H1 (cell line): ENCODE measurements around the gene BTBD9. TPM values are rescaled to one million over a fixed set of nuclear protein-coding genes. Genes with fewer than 3 reads are reported as not detected.

Experiments used
- CTCF ChIA-PET: fragments of 300-600 bp; sonication (Branson Sonifier 250); formaldehyde crosslinking; loops from one replicate; lab custom pipeline; 2021; ENCODE audit not compliant: partially characterized antibody; lab: Charles Lee
- POLR2A ChIA-PET: fragments of 300-600 bp; sonication (Branson Sonifier 250); formaldehyde crosslinking; loops from one replicate; lab custom pipeline; 2021; ENCODE audit warnings: inconsistent platforms; ENCODE audit not compliant: partially characterized antibody; lab: Charles Lee
- DNase-seq, 2 experiments: peaks; one replicate each; pipeline versions ENCODE4 v3.0.0 to v3.0.0-alpha.2; 2010 to 2022; ENCODE audit warnings: low spot score in 2 of 2, low read depth in 1 of 2, mixed read lengths in 1 of 2
- FAIRE-seq: peaks from 2 replicates; lab custom pipeline; 2011; peaks lifted over from hg19 to GRCh38; lab: Jason Lieb, UNC
- H2AFZ ChIP-seq: 2 replicates; pipeline ENCODE4 v1.8.1; 2012; ENCODE audit warnings: low read length, inconsistent platforms
- H2AK5ac ChIP-seq: 2 replicates; pipeline ENCODE4 v1.6.1; 2013; ENCODE audit warnings: low read depth, low read length
- H2BK120ac ChIP-seq: replicated peaks from 2 replicates; pipeline ENCODE3; 2013; ENCODE audit warnings: low read depth, low read length, inconsistent platforms
- H2BK12ac ChIP-seq: 2 replicates; pipeline ENCODE4 v1.6.1; 2013; ENCODE audit warnings: low read depth, low read length
- H2BK15ac ChIP-seq: 2 replicates; pipeline ENCODE4 v1.6.1; 2013; ENCODE audit warnings: low read length
- H2BK20ac ChIP-seq: 2 replicates; pipeline ENCODE4 v1.6.1; 2013; ENCODE audit warnings: low read length
- H2BK5ac ChIP-seq: 2 replicates; pipeline ENCODE4 v1.6.1; 2013; ENCODE audit warnings: low read depth, low read length
- H3K14ac ChIP-seq: 2 replicates; pipeline ENCODE4 v1.6.1; 2013; ENCODE audit warnings: inconsistent platforms; ENCODE audit not compliant: insufficient read length
- H3K18ac ChIP-seq: 2 replicates; pipeline ENCODE4 v1.6.1; 2013; ENCODE audit warnings: low read length; ENCODE audit errors: extremely low read depth
- H3K23ac ChIP-seq: 2 replicates; pipeline ENCODE4 v1.6.1; 2013; ENCODE audit warnings: inconsistent platforms; ENCODE audit not compliant: insufficient read length
- H3K23me2 ChIP-seq: 2 replicates; pipeline ENCODE4 v1.6.1; 2013; ENCODE audit warnings: low read depth, low read length
- H3K27ac ChIP-seq: 2 replicates; pipeline ENCODE4 v1.6.1; 2011; ENCODE audit warnings: low read depth, low read length, inconsistent platforms
- H3K27me3 ChIP-seq, 4 experiments: replicated peaks in 1 of 4; 1 replicate in 1 of 4; 2 replicates in 3 of 4; pipeline versions ENCODE4 v1.6.1 to v1.8.1; 2011 to 2013; ENCODE audit warnings: low read length in 3 of 4, mild to moderate bottlenecking in 3 of 4, inconsistent platforms in 2 of 4, mixed read lengths in 2 of 4, moderate library complexity in 1 of 4; ENCODE audit not compliant: control insufficient read depth in 3 of 4, insufficient read depth in 3 of 4; ENCODE audit errors: extremely low read depth in 1 of 4
- H3K36me3 ChIP-seq, 4 experiments: 2 replicates each; pipeline versions ENCODE4 v1.6.1 to v1.8.1; 2011 to 2013; ENCODE audit warnings: mild to moderate bottlenecking in 4 of 4, low read length in 3 of 4, moderate library complexity in 2 of 4, control low read depth in 1 of 4, inconsistent platforms in 1 of 4; ENCODE audit not compliant: insufficient read depth in 4 of 4, control insufficient read depth in 2 of 4
- H3K4ac ChIP-seq: replicated peaks from 2 replicates; pipeline ENCODE3; 2013; ENCODE audit warnings: low read length, low read depth, mixed read lengths, inconsistent platforms; ENCODE audit not compliant: insufficient read length
- H3K4me1 ChIP-seq, 4 experiments: replicated peaks in 1 of 4; 1 replicate in 1 of 4; 2 replicates in 3 of 4; pipeline versions ENCODE4 v1.6.1 to v1.8.1; 2011 to 2013; ENCODE audit warnings: low read length in 3 of 4, inconsistent platforms in 2 of 4, mixed read lengths in 1 of 4; ENCODE audit not compliant: insufficient read depth in 4 of 4, control insufficient read depth in 3 of 4
- H3K4me2 ChIP-seq, 2 experiments: 2 replicates each; pipeline versions ENCODE4 v1.6.1 to v1.8.1; 2011 to 2013; ENCODE audit warnings: low read depth in 2 of 2, low read length in 2 of 2, control low read depth in 1 of 2, inconsistent platforms in 1 of 2, mild to moderate bottlenecking in 1 of 2; ENCODE audit not compliant: insufficient read depth in 1 of 2
- H3K4me3 ChIP-seq, 4 experiments: fragments of 200-600, 300-600 bp in 1 of 4; sonication (generic), shearing (Covaris generic), sonication (Bioruptor Twin) in 1 of 4; 2 replicates each; pipeline versions ENCODE4 v1.5.1 to v1.8.1; 2011 to 2016; ENCODE audit warnings: low read length in 4 of 4, low read depth in 3 of 4, control low read depth in 2 of 4, inconsistent platforms in 2 of 4, mild to moderate bottlenecking in 2 of 4, mixed read lengths in 1 of 4, moderate library complexity in 1 of 4; ENCODE audit not compliant: insufficient read depth in 2 of 4; ENCODE audit errors: extremely low read depth in 1 of 4
- H3K56ac ChIP-seq: replicated peaks from 2 replicates; pipeline ENCODE3; 2013; ENCODE audit warnings: low read depth, mild to moderate bottlenecking, mixed read lengths, low read length, inconsistent platforms; ENCODE audit not compliant: insufficient read length
- H3K79me1 ChIP-seq: 2 replicates; pipeline ENCODE4 v1.6.1; 2013; ENCODE audit warnings: low read depth, low read length, control low read depth
- H3K79me2 ChIP-seq, 2 experiments: 2 replicates each; pipeline versions ENCODE4 v1.6.1 to v1.8.1; 2012 to 2013; ENCODE audit warnings: low read length in 2 of 2, mild to moderate bottlenecking in 2 of 2, inconsistent platforms in 1 of 2; ENCODE audit not compliant: insufficient read depth in 2 of 2, control insufficient read depth in 1 of 2
- H3K9ac ChIP-seq, 4 experiments: replicated peaks in 1 of 4; 1 replicate in 1 of 4; 2 replicates in 3 of 4; pipeline versions ENCODE4 v1.6.1 to v1.8.1; 2011 to 2013; ENCODE audit warnings: low read depth in 3 of 4, low read length in 3 of 4, control low read depth in 2 of 4, mild to moderate bottlenecking in 2 of 4, moderate library complexity in 2 of 4, inconsistent platforms in 1 of 4; ENCODE audit errors: extremely low read depth in 1 of 4
- H3K9me3 ChIP-seq, 2 experiments: 2 replicates each; pipeline versions ENCODE4 v1.6.1 to v1.8.1; 2012 to 2013; ENCODE audit warnings: mild to moderate bottlenecking in 2 of 2, moderate library complexity in 2 of 2, control low read depth in 1 of 2, inconsistent platforms in 1 of 2, low read depth in 1 of 2, low read length in 1 of 2, mixed read lengths in 1 of 2; ENCODE audit not compliant: insufficient read depth in 2 of 2
- H4K20me1 ChIP-seq, 2 experiments: replicated peaks in 1 of 2; 2 replicates each; pipeline versions ENCODE3 to v1.8.1; 2011 to 2013; ENCODE audit warnings: inconsistent platforms in 2 of 2, low read length in 2 of 2, mild to moderate bottlenecking in 1 of 2; ENCODE audit not compliant: insufficient read depth in 2 of 2, control insufficient read depth in 1 of 2
- H4K5ac ChIP-seq: 2 replicates; pipeline ENCODE4 v1.6.1; 2013; ENCODE audit warnings: low read length, low read depth, mixed read lengths, inconsistent platforms; ENCODE audit not compliant: insufficient read length
- H4K8ac ChIP-seq: 2 replicates; pipeline ENCODE4 v1.8.0; 2013; ENCODE audit warnings: mild to moderate bottlenecking, moderate library complexity, low read length, inconsistent platforms; ENCODE audit not compliant: insufficient read depth; ENCODE audit errors: extremely low read depth
- H4K91ac ChIP-seq: replicated peaks from 2 replicates; pipeline ENCODE3; 2013; ENCODE audit warnings: low read length, mixed read lengths, inconsistent platforms; ENCODE audit not compliant: insufficient read length
- HDAC6 ChIP-seq: IDR thresholded peaks from one replicate; pipeline ENCODE4 v1.7.1; 2012; ENCODE audit warnings: low read depth, mild to moderate bottlenecking, inconsistent platforms, low read length, moderate library complexity
- KDM4A ChIP-seq: IDR thresholded peaks from one replicate; pipeline ENCODE4 v1.7.1; 2012; ENCODE audit warnings: low read depth, mild to moderate bottlenecking, moderate library complexity, low read length, inconsistent platforms; ENCODE audit not compliant: severe bottlenecking
- POLR2A ChIP-seq, 2 experiments: IDR thresholded peaks; 1 replicate in 1 of 2; 2 replicates in 1 of 2; pipeline ENCODE4 v1.6.1; 2011; ENCODE audit warnings: low read depth in 2 of 2, low read length in 2 of 2, mild to moderate bottlenecking in 2 of 2; ENCODE audit errors: control extremely low read depth in 1 of 2
- SP2 ChIP-seq: IDR thresholded peaks from 2 replicates; pipeline ENCODE4 v1.6.1; 2012; ENCODE audit warnings: mild to moderate bottlenecking, low read length, inconsistent platforms
- YY1 ChIP-seq: IDR thresholded peaks from 2 replicates; pipeline ENCODE4 v1.6.1; 2011; ENCODE audit warnings: low read depth, mild to moderate bottlenecking, low read length
- WGBS, 2 experiments: shearing (Covaris generic) in 1 of 2; methylation state at CpG; one replicate each; pipeline versions ENCODE4 v1.1.6 to v1.1.7; 2013 to 2015; ENCODE audit warnings: low lambda C conversion rate in 2 of 2, mixed read lengths in 2 of 2, inconsistent platforms in 1 of 2, low coverage in 1 of 2, missing lambda C conversion rate in 1 of 2; ENCODE audit not compliant: insufficient replicate concordance in 2 of 2, insufficient coverage in 1 of 2, insufficient read length in 1 of 2; ENCODE audit errors: extremely low coverage in 1 of 2, missing lambda C conversion rate in 1 of 2; 5-methylcytosine and 5-hydroxymethylcytosine counted together
- polyA plus RNA-seq, 7 experiments: library from polyadenylated mRNA; depleted of rRNA in 3 of 7; stranded (reverse) in 5 of 7; unstranded in 2 of 7; fragments of >200 nt in 5 of 7; fragments of 200-250 nt in 2 of 7; gene quantifications; 1 replicate in 5 of 7; 2 replicates in 1 of 7; 4 replicates in 1 of 7; pipeline versions ENCODE4 v1.2.1 to v1.2.3, GENCODE V29; 2011 to 2013; ENCODE audit warnings: missing spikeins in 2 of 7, mixed read lengths in 2 of 7
- total RNA-seq: library from RNA; stranded (reverse); fragmentation: NEBNext Ultra II Directional; extraction: Animal tissue kit (Norgen Biotek cat#: 25700); gene quantifications from 2 replicates; pipeline ENCODE4 v1.2.1, GENCODE V29; 2021

BTBD9 gene
- total and polyA plus RNA-seq, 2 of the 8 experiments (the other 6 are each of a cell fraction or from before 2014, with no cell fraction given): 0.92 to 4.1 TPM

DNA sequence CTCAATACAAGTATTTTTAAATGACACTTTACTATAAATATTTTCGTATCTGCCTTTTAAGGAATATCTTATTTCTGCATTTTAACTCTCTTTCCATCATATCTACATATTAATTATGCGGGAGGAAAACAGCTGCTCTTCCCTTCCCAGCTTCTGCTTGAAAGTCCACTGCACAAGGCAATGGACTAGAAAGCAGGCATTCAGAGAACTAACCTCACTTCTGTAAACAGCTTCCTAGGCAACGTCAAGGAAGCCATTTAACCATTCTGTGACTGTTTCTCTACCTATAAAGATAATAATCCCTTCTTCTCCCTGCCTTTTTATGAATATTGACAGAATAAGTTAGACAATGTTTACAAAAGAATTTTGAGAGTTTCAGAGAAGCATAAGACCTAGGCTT is 319.4 kb downstream of the BTBD9 start:
- Histone ChIP-seq H2BK5ac (no peak overlapping the region), H3K14ac (no peak overlapping the region), H4K5ac (no peak overlapping the region), H3K4ac (no peak overlapping the region), H3K27ac (no peak overlapping the region), H2BK12ac (no peak overlapping the region), H2AFZ (no peak overlapping the region), H3K36me3 (no peaks in the 10 kb centered on the region), H3K9ac (no peak overlapping the region), H4K8ac (no peak overlapping the region), H2BK15ac (no peak overlapping the region), H3K23ac (no peak overlapping the region), H2BK20ac (no peak overlapping the region), H3K79me2 (no peaks in the 10 kb centered on the region), H3K9me3 (no peaks in the 10 kb centered on the region), H2BK120ac (no peak overlapping the region), H3K4me1 (peaks cover 0 to 5% (median 0%) of the 10 kb centered on the region in 4 experiments; a peak in 3 of 7 replicates), H3K56ac (no peak overlapping the region), H3K23me2 (no peaks in the 10 kb centered on the region), H4K20me1 (no peaks in the 10 kb centered on the region), H2AK5ac (no peak overlapping the region), H3K27me3 (no peaks in the 10 kb centered on the region), H3K18ac (no peak overlapping the region), H3K4me3 (no peak overlapping the region), H4K91ac (no peak overlapping the region), H3K4me2 (no peak overlapping the region), H3K79me1 (no peaks in the 10 kb centered on the region)
- 81% methylated on average over 3 of the region's 3 CpGs; no CpG with 5 or more reads in 1 of the 2 experiments for WGBS, 2 experiments
- ChIA-PET POLR2A (no interaction called here), CTCF (no interaction called here)
- FAIRE-seq (no peak), DNase-seq (no peak)
- TF ChIP-seq POLR2A (IDR thresholded peaks at IDR 0.05; ENCODE audit: control extremely low read depth in 1 of 2, low read depth in 2 of 2, low read length in 2 of 2) (no peak), YY1 (no peak), HDAC6 (no peak), KDM4A (no peak), SP2 (no peak)
